SHP77 treated with DMSO at 0.1 percent for 48 hours (cell line): ENCODE measurements around the gene CTSV.
"Not testable (repeated sequence)": the region's sequence is repeated elsewhere in the genome, so short reads cannot be mapped to it uniquely, and the experiment has no call there.

Experiments
- DNase-seq: peaks from one replicate; lab custom pipeline; 2025; lab: John Stamatoyannopoulos, UW

Gene CTSV

DNA sequence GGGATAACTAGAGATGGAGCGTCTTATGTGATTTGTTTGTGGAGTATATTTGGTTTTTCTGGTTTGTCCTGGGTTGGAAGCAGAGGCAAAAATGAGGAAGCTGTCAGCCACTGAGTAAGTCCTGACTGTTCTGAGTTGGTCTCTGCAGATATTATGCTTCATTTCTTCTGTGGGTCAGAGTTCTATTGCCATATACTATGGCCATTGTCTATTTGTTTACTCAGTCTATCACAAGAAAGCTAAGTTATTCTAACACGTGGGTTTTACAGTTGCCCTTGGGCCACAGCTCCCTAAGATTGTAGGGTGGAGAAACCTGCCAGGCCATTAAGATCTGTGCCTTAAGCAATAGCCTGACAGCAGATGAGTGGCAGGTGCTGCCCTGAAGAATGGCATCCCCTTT lies 3.0 kb upstream of the CTSV start:
- no peak for DNase-seq

DNA sequence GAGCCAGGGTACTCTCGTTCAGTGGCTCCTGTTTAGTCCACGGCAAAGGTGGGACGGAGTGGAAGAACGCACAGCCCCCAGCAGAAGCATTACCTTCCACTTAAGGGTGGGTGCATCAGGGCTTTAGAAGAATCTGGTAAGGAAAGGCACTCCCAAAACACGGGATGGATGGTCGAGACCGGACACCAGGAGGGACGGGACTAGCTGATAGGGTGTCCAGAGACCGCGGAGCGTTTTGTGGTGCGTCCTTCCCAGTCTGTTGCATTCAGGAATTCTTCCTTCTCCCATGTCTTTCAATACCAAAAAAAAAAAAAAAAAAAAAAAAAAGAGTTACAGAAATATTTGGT lies 545 bp upstream of the CTSV start:
- peak; percentile 38 for DNase-seq

DNA sequence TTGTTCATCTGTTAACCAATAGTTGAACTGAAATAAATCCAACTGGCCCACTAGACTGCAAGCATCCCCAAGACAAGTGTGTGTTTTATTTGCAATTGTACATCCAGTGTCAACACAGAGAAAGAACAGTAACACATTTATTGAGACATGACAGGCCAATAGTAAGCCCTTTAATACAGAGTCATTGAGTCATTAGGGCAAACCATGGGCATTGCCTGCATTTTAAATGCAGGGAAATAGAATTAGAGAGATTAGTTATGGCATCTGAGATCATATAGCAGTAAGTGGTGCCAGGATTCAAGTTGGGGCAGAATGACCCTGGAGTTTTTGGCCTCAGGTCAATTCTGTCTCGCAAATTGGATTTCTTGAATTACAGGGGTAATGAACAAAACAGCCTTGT lies 15.4 kb downstream of the CTSV start:
- DNase-seq = not testable (repeated sequence)

DNA sequence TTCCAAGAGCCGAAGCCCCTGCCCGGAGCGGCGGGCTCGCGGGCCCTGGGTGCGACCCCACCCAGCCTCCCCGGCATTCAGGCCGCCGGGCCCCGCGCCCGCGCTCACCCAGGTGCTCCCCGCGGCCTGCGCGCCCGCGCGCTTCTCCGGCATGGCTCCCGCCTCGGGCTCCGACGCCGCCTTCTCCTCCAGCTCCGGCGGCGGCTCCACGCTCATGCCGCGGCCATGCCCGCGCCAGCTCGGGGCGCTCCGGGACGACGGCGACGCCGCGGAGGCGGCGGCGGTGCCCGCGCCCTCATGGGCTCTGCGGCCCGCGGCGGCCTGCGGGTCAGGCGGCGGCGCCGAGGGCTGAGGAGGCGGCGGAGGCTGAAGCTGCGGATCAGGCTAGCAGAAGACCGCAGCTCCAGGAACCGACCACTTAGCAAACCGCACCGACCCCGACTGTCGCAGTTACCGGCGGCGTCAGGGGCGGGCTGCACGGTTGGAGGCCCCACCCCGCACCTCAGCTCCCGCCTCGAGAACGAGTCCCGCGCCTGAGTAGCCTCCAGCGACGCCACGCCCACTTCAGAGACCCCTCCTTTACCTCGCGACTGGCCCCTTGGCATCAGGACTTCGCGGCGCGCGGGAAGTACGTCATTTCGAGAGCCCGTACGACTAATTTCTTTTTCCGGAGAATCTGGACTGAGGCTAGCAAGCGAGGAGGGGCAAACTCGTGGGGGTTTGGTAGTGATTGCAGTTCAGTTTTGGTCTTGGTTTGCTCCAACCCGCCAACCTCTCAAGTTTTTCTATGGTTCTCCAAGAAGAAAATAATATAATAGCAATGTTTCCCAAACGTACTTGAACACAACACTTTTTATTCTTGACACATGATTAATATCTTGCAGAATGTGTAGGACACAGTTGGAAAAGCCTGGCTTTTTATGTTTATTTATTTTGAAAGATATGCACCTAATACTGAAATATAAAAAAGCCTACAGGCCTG lies 25.5 kb downstream of the CTSV start:
- DNase-seq = peak; percentile 78

DNA sequence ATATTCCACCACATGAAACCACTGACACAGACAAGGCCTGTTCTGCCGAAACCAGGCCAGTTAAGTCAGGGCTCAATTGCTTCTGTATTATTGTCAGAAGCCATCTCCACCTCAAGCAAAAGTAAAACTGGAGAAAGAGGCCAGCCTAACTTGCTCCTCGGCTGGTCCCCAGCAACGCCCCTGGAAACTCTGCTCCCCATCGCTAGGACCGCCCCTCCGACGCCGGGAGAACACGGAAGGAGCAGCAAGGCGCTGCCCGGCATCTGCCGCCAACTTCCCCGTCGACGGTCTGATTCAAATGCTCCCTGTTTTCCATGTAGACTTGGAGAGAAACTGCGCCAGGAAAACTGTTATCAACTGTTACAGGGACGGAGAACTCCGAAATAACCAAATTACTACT lies 26.3 kb downstream of the CTSV start:
- not testable (repeated sequence) for DNase-seq

DNA sequence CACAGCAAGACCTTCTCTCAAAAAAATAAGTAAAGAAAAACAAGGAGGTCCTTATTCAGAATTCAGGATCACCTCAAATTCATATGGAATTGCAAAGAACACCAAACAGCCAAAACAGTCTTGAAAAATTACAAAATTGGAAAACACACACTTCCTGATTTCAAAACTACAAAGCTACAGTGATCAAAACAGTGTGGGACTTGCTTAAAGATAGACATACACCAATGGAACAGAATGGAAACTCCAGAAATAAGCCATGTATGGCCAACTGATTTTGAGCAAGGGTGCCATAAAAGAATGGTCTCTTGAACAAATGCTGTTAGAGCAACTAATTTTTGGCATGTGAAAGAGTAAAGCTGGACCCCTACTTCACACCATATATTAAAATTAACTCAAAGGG lies 36.7 kb downstream of the CTSV start:
- not testable (repeated sequence) for DNase-seq

DNA sequence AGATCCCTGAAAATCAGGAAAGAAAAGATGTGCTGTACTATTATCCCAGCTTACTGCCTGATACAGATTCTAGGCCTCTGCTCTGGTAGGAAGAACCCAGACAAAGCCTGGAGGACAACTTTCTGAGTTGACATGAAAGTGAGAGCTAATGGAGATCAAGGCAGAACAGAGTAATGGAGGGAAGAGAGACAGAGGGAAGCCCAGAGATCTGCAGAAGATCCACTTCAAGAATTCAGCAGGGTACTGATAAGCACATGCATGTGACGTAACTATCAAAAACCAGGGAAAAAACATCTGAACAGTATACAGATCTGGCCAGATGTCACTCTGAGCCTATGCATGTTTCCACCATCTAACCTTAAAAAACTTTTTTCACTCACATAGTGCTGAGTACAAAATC lies 37.6 kb downstream of the CTSV start:
- not testable (repeated sequence) for DNase-seq

DNA sequence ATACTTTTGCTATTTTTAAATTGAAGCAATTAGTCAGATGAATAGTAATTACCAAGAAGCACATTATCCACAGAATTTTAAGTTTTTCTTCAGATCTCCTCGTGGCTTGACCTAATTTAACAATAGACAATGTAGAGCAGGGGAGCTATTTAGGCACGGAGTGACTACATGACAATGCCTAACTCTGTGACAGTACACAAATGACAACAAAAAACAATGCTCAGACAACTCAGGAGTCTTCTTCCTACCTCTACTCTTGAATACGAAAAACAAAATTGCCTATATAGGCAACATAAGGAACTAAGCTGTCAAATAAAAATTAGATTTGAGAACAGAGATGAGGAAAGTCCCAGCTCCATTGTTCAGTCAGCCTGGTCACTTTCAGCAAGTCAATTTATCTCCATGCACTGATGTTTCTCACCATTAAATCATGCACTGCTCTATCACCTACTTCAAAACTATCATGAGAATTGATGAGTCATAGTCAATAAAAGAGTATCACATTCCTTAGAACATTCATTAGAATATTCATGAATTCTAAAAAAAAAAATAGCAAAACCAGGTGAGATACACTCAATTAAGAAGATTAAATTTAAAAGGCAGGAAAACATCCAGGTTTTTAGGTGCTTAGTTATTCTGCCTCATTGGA lies 38.7 kb downstream of the CTSV start:
- DNase-seq = not testable (repeated sequence)

DNA sequence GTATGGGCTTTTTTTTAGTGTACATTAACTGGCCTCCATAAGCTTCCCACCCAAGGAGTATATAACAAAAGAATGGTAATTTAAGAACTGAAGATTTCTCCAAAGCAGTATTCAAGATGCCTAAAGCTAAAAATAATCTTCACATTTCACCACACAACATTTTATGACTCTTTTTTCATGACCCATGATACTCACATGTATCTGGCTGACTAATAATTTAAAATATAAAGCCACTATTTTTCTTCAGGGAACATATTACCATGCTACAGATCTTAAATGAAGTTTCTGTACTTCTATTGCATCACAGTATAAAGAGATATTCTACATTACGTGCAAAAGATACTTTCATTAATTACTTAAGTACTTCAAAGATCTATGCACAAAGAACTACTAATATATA lies 39.2 kb downstream of the CTSV start:
- not testable (repeated sequence) for DNase-seq

DNA sequence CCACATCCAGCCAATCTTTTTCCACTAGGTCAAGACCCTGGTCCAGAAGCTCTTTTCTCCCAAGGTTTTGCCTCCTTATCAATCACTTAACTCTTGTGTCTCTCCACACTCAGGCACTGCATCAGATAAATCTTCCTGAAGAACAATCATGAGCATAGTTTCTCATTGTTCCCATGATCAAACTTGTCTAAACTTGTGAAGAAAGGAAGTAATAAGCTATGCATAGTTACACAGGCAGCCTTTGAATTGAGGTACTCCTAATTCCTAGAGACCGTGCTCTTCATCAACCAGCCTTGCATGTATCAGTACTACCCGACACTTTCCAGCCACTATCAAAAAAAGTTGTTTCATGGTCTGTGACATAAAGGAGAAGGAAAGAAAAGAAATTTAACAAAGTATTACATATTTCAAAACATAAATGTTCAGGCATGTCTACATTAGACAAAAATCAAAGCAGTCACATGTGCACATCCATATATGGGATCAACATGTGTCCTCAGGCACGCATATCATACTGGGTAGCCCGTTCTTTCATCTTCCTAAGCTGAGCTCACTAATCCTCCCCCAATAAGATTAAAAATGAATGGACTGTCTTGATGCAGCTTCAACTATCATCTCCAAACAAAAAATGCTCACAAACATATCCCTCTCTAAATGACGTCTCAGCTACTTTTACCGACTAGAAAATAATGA lies 41.8 kb downstream of the CTSV start:
- DNase-seq = not testable (repeated sequence)

DNA sequence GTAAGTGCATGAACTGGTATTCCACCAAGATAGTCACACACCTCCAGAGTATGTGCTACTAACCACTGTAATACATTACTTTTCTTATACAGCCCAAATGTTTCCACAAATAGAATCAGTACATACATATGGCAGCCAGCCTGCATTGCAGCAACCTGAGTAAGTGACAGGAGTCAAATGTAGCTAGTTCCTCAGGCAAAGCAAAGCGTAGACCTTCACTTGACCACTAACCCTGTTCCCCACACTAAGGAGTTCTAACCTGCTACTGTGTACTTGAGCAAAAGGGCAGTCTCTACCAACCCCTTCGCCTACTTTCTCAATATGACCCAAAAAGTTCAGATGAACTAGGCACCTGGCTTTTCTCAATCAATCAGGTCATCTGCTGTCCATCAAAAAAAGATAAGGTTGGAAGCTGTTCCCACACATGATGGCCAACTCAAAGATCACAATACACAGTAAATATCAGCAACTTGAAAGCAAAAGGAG lies 44.4 kb downstream of the CTSV start:
- not testable (repeated sequence) for DNase-seq

DNA sequence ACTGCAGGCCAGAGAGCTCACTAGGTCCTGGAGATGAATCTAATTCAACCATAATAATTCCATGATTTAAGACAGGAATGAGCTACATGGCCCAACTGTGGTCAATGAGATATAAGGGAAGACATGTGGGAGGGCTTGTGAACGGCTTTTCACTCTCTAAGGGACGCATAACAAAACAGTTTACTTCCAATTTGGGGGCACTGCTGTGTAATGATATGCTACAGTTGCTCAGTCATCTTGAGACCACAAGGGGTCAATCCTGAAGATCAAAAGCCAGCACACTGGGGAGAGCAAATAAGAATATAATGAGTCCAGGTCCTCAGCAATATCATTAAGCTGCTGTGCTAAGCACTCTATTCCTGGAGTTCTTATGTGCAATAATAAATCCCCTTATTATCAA lies 46.6 kb downstream of the CTSV start:
- DNase-seq = not testable (repeated sequence)

DNA sequence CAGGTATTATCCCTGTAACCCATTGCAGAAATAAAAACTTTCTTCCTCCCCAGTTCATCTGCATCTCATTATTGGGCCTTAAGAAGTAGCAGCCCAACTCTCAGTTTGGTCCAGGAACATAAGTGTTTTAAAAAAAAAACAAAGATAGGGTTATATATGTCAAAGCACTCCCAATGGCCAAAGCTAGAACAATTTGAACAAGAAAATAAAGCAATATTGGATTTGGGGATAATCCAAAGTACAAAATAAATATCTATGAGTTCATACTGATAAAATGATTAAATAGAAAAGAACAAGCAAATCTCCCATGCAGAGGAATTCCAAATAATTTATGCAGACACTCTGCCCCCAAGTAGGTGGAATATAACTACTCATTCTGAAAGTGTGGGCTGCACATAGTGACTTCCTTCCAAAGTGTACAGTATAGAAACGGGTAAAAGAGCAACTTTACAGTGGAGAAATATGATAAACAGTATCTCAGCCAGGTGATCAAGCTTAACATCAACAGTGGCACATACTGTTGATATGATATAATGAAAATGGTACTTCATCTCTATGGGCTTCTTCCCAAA lies 49.1 kb downstream of the CTSV start:
- DNase-seq = not testable (repeated sequence)

DNA sequence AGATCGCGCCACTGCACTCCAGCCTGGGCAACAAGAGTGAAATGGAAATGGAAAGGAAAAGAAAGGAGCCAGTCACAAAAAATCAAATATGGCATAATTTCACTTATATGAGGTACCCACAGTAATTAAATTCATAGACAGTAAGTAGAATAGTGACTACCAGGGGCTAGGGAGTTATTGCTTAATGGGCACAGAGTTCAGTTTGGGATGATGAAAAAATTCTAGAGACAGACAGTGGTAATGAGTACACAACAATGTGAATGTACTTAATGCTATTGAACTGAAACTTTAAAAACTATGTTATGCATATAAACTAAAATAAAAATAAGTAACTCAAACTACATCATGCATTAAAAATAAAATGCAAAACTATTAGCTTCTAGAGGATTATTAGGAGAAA lies 54.1 kb downstream of the CTSV start:
- DNase-seq = not testable (repeated sequence)

DNA sequence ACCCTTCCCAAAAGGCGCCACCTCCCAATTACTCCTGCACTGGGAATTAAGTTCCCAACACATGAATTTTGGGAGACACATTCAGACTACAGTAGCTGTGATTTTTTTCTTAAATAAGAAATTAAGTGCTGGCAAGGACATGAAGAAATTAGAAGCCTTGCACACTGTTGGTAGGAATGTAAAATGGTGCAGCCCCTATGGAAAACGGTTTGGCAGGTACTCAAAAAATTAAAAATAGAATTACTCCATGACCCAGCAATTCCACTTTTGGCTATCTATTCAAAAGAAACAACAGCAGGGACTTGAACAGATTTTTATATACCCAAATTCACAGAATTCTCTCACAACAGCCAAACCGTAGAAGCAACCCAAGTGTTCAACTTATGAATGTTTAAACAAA lies 54.8 kb downstream of the CTSV start:
- DNase-seq = not testable (repeated sequence)

DNA sequence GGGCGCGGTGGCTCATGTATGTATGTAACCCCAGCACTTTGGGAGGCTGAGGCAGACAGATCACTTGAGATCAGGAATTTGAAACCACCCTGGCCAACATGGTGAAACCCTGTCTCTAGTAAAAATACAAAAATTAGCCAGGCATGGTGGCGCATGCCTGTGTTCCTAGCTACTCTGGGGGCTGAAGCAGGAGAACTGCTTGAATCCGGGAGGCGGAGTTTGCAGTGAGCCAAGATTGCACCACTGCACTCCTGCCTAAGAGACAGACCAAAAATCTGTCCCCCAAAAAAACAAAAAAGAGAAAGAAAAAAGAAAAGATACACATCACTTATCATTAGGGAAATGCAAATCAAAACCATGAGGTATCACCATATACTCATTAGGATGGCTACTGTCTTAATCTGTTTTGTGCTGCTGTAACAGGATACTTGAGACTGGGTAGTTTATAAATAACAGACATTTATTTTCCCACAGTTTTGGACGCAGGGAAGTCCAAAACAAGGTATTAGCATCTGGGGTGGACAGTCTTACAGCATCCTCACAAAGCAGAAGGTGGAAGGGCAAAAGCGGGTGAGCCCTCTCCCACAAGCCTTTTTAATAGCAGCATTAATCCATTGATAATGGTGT lies 55.3 kb downstream of the CTSV start:
- DNase-seq = not testable (repeated sequence)
